ACHN (cell line): ENCODE measurements around the gene SLC34A1.
A peak's percentile ranks its signal among the peaks of the same experiment; 100 is the strongest.

ENCODE experiments used
- DNase-seq: peaks from one replicate; pipeline ENCODE4 v3.0.0-alpha.2; 2015
- in situ Hi-C: cut with HindIII; loops from 2 replicates; pipeline ENCODE4 v1.10.0; 2017; ENCODE audit warnings: low sequenced_read_pairs, low pct_ligation_motif_present, low pct_unique_long_range_greater_than_20kb

Gene SLC34A1

DNA sequence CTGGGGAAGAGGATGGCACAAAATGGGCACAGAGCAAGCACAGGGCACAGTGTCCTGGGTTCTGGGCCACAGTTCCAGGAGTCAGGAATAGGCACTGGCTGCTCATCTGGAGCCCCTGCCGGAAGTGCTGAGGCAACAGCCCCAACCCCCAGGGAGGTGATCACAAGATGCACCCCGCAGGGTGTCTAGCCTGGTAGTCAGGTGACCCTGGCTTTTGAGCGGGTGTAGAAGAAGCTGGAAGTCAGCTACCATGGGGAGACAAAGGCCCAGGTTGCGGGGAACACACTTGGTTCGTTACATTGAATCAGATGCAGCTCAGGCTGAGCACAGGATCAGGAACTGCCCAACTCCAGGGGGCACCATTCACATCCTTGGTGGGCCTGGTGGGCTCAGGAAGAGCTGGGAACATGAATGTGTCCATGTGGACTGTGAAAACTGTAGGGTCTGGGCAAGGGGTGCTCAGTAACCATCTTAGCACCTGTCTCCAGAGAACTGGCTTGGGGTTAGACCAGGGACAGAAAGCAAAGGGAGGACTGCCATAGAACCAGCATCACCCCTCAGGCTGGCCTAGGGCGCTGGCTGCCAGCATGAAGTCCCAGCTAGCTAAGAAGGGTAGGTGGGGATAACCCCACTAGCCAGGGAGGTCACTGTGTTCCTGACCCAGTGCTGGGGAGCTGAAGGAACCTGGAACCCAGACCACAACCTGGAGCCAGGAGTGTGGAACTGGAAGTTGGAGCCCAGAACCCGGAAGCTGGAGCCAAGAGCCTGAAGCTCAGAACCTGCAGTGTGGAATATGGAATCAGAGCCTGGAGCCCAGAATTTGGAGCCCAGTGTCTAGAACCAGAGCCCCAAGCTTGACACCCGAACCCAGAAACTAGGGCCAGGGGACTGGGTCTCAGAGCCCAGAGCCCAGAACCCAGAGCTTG, 6.1 kb upstream of the SLC34A1 start:
- no peak for DNase-seq
- in situ Hi-C loops, result no loop called here

DNA sequence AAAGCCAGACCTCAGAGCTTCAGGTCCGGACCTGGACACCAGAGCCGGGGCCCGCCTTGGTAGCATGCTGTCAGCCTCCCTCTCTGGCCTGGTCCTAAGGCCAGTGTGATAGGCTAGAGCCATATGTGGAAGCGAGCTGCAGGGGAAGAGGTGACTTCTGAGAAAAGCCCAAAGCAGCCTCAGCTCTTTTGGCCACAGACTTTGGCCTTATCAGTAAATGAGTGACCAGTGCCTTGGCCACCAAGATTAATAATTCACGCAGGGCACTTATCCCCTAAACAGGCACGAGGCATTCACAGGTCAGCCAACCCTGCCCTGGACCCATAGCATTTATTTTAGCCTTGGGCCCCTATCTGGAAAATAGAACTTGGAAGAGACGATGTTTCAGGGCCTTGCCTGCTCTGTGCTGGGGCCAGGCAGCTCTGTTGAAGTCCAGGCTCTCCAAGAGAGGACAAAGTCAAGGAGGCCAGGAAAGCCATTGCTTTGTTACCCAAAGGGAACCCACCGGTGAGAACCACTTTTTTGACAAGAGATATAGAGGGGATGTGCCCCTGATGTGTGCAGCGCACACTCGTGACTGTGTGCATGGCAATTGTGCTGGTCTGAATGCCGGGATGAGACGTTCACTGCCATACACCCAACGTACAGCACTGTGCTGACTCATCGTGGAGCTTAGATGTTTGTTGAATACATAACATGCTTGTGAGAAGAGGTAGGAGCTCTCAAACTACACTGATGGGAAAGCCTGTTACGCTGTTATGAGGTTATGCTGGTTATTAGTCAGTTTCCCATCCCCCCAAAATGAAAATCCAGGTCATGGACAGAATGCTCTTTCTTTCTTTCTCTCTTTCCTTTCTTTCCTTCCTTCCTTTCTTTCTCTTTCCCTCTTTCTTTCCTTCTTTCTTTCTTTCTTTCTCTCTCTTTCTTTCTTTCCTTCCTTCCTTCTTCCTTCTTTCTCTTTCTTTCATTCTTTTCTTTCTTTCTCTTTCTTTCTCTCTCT, 5.0 kb upstream of the SLC34A1 start:
- in situ Hi-C loops, result no loop called here
- peak; percentile 92 for DNase-seq

DNA sequence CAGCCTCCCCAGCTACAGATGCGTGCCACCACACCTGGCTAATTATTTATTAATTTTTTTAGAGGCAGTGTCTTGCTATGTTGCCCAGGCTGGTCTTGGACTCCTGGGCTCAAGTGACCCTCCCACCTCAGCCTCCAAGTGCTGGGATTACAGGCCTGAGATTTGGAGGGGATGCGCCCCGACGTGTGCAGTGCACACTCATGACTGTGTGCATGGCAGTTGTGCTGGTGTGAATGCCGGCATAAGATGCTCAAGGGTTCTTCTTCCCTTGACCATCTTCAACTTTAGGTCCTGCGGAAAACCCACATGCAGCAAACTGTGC, 3.5 kb upstream of the SLC34A1 start:
- DNase-seq, result no peak
- in situ Hi-C loops, result no loop called here

DNA sequence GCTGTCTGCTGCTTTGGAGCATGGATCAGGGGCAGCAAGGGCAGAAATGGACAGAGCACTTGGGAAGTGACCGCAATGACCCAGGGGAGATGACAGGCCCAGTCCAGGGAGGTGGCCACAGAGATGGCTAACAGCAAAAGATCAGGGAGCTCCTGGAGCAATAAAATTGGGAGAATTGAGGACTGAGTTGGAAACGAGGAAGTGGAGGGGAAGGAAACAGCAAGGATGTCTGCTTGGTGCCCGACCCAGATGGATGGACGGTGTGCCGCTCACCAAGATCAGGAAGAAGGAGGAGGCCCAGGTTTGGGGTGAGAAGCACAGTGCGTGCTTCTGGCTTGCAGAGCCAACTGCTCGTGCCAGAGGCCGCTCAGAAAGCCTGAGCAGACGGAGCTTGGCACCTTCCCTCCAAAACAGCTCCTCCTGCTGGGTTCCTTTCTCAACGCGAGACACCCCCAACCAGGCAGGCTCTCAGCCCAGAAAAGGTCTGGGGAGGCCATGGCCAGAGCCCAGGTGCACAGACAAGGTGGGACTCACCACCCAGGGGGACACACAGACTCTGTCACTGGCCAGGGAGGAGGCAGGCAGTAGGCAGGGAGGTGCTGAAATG, 1.7 kb upstream of the SLC34A1 start:
- in situ Hi-C loops, result no loop called here
- peak; percentile 33 for DNase-seq

DNA sequence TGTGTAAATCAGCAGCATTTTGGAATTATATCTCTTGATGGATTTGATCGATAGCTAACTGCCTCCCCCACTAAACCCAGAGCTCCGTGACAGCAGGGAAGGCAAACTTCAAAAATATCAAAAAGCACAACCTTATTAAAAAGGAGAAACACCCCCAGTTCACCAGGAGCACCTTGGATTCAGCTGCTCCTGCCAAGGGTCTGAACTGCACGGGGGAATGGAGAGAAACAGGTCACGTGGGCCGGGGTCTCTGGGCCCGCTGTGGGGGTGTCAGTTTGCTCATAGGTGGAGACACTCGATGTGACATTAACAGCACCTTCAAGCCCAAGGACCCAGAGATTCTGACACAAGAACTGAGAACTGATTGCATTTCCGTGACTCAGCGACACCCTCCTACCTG, 1.1 kb upstream of the SLC34A1 start:
- DNase-seq, result no peak
- in situ Hi-C loops, result no loop called here

DNA sequence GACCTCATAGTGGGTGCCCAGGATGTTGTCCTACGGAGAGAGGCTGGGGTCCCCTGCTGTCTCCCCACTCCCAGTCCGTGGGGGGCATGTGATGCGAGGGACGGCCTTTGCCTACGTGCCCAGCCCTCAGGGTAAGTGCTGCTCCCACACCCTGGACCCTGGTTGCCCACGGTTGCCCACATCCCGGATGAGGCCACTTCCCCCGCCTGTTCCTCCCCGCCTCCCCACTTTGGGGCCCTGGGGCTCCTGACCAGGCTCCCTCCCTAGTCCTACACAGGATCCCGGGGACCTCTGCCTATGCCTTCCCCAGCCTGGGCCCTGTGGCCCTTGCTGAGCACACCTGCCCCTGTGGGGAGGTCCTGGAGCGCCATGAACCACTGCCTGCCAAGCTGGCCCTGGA, 1.5 kb downstream of the SLC34A1 start:
- in situ Hi-C loops, result no loop called here
- no peak for DNase-seq

DNA sequence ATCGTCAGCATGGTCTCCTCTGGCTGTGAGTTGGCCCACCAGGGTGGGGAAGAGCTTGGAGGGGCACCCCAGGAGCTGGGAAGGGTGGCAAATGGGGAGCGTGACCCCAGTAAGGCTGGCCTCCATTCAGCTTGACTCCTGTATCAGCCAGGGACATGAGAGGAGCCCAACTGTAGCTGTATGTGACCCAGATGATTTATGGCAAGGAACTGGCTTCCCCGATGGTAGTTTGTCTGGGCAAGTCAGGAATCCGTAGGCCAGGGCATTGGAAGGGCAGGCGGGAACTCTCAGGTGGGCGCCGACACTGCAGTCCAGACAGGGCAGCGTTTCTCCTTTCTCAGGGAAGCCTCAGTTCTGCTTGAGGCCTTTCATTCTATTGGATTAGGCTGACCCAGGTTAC, 2.3 kb downstream of the SLC34A1 start:
- in situ Hi-C loops, result no loop called here
- DNase-seq, result no peak

DNA sequence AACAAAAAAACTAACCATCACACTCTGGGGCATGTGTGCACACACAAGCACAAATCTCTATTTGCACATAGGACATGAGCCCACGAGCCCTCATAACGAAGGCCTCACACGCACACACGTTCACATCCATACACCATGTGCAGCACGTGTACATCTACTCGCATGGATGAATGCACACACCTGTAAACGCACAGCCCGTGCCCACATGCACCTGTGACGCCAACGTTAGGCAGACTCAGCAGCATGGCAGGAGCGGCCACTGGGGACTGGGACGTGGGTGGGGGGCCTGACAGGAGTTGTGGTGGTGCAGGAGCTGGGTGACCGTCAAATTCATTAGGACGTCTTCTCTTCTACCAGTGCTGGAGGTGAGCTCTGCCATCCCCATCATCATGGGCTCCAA, 3.2 kb downstream of the SLC34A1 start:
- in situ Hi-C loops, result no loop called here
- no peak for DNase-seq

DNA sequence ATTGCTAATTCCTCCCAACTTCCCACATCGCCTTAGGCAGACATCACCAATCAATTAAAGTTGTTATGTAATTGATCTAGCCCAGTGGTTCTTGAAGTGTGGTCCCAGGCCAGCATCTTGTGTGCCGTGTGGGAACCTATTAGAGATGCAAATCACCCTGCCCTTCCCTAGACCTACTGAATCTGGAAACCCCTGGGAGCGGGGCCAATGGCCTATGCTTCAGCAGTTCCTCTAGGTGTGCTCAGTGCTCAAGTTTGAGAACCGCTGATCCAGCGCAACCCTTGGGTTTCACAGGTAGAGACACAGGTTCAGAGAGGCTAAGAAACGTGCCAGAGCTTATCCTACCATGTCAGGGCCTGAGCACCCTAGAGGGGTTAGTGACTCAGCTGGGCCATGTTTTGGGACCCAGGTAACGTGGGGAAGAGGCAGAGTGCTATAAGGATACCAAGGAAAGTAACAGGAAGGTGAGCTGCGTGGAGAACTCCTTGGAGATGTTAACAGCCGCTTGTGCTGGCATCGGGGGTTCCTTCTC, 4.4 kb downstream of the SLC34A1 start:
- in situ Hi-C loops, result no loop called here
- no peak for DNase-seq

DNA sequence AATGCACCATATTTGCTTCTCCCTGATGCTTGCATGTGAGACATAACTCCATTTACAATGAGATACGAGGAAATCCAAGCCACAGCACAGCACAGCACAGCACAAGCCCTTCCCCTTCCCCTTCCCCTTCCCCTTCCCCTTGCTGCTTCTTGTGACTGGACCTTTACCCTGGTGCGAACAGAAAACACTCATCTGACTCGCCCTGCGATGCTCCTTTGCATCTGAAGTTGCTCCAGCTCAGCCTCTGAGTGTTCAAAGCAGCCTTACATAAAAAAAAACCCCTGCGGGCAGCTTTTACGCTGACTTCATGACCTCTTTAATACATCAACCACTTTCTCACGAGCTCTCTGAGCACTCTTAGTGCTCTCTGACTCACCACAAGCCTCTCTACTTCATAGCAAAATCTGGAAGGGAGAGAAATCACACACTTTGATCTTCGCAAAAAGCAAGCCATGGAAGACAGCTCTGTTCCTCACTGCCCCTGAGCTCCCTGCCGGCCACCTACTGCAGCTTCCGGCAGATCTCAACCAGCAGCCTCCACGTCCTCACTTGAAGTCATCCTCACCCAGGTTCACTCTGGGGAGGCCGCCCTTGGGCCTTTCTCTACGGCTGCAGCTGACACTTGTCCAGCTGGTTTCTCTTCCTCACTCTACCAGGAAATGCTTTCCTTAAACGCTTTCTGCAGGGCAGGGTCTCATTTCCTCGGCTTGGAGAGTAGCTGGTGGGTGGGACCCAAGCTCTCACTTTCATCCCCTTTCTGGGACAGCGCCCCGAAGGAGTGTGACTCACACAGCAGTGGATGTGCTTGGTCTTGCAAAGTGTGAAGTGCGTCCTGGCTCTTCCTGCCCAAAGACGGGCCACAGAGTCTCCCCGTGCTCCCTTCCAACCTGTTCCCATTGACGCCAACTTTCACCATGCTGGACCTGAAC, 5.3 kb downstream of the SLC34A1 start:
- DNase-seq, result peak; percentile 89
- in situ Hi-C loops, result no loop called here

DNA sequence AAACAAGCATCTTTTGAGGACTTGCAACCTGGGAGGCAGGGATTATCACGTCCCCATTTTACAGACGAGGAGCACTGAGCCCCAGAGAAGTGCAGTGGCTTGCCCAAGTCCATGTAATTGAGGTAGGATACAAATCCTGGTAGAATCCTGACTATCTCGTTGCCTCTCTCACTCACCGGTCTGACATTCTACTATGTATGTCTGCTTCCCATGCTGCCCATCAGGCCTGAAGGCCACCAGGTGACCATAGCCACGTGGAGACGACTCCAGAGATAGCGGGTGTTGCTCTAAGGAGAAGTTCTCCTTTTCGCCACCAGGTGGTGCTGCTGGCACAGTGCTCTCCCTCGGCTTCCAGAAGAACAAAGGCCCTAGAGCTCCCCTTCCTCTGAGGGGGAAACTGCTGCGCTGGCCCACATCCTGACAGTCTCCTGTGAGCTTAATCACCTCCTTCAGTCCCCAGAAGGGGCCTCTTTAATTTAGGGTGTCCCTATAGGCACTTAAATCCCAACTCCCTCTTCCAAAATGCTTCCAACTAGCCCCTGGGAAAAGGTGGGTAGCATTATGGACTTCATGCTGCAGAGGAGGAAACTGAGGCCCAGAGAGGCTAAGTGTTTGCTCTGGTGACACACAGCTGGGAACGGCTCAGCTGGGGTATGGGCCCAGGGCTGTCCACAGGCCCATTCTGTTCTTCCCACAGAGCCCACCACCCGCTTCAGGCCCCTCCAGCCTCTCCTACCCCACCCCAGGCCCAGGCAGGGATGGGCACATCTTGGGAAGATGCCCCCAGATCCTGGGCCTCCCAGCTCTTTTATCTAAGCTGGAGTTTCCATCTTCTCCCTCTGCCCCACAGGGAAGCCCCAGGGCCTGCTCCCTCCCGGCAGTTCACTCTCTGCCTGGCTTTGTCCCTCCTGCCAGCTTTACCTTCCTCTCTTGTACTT, 6.4 kb downstream of the SLC34A1 start:
- peak; percentile 85 for DNase-seq

DNA sequence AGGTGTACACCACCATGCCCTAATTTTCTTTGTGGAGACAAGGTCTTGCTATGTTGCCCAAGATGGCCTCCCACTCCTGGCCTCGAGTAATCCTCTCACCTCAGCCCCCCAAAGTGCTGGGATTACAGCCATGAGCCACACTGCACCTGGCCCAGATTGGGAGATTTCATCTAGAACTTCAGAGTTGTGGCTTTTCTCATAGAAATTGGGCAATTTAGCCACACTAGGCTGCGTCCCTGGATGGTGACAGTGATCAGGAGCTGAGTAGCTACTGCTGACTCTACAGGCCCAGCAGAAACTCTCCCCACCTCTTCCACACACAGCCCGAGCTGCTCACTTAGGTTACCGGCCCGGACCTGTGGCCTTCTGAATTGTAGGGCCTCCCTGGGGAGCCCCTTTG, 8.5 kb downstream of the SLC34A1 start:
- no peak for DNase-seq
- in situ Hi-C loops, result no loop called here

More for the DNA sequence above, 6.4 kb downstream of the SLC34A1 start:
- in situ Hi-C loops, result no loop called here

DNA sequence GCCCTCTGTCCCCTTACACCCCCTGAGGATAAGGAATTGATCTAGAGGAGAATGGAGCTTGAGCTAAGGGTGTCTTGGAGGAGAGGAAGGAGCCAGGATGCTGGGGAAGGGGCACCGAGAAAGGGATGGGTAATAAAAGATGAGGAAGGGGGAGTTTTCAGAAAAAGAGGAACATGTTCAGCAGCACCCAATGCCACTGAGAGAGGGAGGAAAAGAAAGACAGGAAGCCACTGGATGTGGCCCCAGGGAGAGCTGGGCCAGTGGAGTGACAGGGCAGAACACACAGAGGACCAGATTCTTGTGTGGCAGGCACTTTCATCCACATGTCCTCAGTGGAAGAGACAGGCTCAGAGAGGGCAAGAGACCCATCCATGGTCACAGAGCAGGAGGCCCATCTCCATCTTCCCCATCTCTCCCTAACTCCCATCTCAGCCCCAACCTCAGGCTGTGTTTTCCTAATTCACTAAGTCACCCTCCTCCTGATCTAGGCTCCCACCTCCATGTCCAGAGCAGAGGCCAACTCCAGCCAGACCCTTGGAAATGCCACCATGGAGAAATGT, 9.1 kb downstream of the SLC34A1 start:
- DNase-seq, result no peak
- in situ Hi-C loops, result no loop called here

DNA sequence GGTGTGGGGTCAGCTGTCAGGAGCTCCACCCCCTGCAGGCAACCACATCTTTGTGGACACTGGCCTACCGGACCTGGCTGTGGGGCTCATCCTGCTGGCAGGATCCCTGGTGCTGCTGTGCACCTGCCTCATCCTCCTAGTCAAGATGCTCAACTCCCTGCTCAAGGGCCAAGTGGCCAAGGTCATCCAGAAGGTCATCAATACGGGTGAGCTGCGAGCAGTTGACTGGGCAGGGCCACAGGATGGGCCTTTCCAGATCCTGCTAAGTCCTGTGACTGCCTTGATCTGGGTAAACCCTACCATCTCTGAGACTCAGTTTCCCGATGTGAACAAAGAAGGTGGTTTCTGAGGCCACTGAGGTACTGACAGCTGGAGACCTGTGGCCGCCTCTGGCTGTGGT, 9.8 kb downstream of the SLC34A1 start:
- no peak for DNase-seq
- in situ Hi-C loops, result no loop called here

DNA sequence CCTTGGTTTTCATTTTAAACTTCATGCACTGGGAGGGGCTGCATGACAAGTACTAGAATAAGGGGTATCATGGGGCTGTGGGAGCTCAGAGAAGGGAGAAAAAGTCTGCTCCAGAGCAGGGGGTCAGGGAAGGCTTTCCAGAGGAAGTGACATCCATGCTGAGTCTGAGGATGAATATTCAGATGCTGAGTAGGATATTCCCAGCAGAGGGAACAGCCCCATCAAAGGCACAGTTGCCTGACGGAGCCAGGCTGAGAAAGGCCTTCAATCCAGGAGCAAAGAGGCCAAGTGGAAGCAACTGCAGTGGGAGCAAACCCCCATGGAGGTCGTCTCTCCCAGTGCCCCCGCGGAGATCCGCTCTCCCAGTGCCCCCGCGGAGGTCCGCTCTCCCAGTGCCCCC, 11.8 kb downstream of the SLC34A1 start:
- in situ Hi-C loops, result no loop called here

DNA sequence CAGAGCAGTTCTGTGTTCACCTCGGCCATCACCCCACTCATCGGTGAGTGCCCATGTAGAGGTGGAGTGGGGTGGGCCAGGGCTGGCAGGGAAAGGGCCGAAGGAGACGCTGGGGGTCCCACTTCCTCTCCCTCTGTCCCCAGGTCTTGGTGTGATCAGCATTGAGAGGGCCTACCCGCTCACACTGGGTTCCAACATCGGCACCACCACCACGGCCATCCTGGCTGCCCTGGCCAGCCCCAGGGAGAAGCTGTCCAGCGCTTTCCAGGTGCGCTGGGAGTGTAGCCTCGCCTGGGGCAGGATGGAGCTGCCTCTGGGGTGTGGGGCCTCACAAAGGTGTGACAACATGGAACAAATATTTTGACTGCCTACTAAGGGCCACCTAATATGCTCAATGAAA, 12.6 kb downstream of the SLC34A1 start:
- in situ Hi-C loops, result no loop called here
- no peak for DNase-seq

More for the DNA sequence above, 11.8 kb downstream of the SLC34A1 start:
- no peak for DNase-seq
